ENCODE measurements around the gene TMEM198. TPM values are rescaled to one million over a fixed set of nuclear protein-coding genes. Genes with fewer than 3 reads are reported as not detected.

TMEM198 gene
- total and polyA plus RNA-seq, 7 donors = 0.61 to 3.7 (median 2.1) TPM

DNA sequence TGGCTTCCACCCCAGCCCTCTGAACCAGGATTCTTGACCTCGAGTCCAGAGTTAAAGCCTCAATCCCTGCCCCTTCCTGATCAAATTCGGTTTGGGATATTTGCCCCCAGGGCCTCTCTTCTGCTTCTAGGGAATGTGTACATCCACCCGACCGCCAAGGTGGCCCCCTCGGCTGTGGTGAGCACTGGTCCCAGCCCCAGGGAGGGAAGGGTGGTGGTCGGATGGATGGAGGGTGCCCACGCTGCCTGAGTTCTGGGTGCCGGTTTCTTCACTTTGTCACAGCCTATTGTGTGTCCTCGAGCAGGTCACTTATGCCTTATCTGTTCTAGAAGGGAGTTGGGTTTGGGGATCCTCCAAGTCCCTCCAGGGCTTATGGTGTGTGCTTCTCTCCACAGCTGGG lies 38.2 kb upstream of the TMEM198 start:
- Histone ChIP-seq H3K27me3 (ENCODE audit: insufficient read depth in 3 of 3, low read length in 2 of 3) (peaks cover 0 to 7% (median 6%) of the 10 kb centered on the region in 3 donors), H3K4me3 (no peak overlapping the region), H3K36me3 (ENCODE audit: insufficient read depth in 1 of 2, low read depth in 1 of 2) (peaks cover 0 to 48% of the 10 kb centered on the region in 2 donors), H3K4me1 (no peaks in the 10 kb centered on the region), H3K9me3 (no peaks in the 10 kb centered on the region), H3K27ac (no peak overlapping the region)
- DNase-seq = no peak
- intact Hi-C loops (cut with DNase I) = no loop called here
- 92 to 93% (median 92%) methylated on average over 9 of the region's 9 CpGs for WGBS, 3 donors
- TF ChIP-seq, protein P1, sequence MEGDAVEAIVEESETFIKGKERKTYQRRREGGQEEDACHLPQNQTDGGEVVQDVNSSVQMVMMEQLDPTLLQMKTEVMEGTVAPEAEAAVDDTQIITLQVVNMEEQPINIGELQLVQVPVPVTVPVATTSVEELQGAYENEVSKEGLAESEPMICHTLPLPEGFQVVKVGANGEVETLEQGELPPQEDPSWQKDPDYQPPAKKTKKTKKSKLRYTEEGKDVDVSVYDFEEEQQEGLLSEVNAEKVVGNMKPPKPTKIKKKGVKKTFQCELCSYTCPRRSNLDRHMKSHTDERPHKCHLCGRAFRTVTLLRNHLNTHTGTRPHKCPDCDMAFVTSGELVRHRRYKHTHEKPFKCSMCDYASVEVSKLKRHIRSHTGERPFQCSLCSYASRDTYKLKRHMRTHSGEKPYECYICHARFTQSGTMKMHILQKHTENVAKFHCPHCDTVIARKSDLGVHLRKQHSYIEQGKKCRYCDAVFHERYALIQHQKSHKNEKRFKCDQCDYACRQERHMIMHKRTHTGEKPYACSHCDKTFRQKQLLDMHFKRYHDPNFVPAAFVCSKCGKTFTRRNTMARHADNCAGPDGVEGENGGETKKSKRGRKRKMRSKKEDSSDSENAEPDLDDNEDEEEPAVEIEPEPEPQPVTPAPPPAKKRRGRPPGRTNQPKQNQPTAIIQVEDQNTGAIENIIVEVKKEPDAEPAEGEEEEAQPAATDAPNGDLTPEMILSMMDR (IDR thresholded peaks at IDR 0.05) = no peak
- ATAC-seq = no peak

DNA sequence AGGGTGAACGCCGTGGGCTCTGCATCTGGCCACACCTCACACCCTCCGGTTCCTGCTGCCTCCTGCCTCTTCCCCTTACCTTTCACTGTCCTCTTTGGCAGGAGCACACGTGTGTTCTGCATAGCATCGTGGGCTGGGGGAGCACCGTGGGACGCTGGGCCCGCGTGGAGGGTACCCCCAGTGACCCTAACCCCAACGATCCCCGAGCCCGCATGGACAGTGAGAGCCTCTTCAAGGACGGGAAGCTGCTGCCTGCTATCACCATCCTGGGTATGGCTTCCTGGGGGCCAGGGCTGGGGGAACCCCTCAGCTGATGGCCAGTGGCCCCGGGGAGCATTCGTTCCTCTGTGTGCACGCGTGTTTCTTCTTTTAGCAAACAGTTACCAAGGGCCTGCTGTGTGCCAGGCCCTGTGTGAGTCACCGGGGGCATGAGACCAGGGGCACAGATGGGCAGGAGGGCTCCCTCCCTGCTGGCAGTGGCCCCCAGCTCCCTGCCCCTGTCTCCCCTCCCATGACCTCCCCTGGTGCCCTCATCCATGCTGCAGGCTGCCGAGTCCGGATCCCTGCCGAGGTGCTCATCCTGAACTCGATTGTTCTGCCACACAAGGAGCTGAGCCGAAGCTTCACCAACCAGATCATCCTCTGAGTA lies 37.6 kb upstream of the TMEM198 start:
- H3K36me3 ChIP-seq (ENCODE audit: insufficient read depth in 1 of 2, low read depth in 1 of 2) = peaks cover 0 to 47% of the 10 kb centered on the region in 2 donors
- intact Hi-C loops (cut with DNase I) = no loop called here
- H3K9me3 ChIP-seq = no peaks in the 10 kb centered on the region
- no peak overlapping the region for H3K27ac ChIP-seq
- DNase-seq = no peak
- H3K27me3 ChIP-seq (ENCODE audit: insufficient read depth in 3 of 3, low read length in 2 of 3) = peaks cover 0 to 13% (median 6%) of the 10 kb centered on the region in 3 donors
- WGBS, 3 donors = 65 to 72% (median 72%) methylated on average over 22 to 23 of the region's 23 CpGs
- H3K4me1 ChIP-seq = no peaks in the 10 kb centered on the region
- ATAC-seq = no peak
- H3K4me3 ChIP-seq = no peak overlapping the region
- TF ChIP-seq, protein P1 (IDR thresholded peaks at IDR 0.05) = no peak

DNA sequence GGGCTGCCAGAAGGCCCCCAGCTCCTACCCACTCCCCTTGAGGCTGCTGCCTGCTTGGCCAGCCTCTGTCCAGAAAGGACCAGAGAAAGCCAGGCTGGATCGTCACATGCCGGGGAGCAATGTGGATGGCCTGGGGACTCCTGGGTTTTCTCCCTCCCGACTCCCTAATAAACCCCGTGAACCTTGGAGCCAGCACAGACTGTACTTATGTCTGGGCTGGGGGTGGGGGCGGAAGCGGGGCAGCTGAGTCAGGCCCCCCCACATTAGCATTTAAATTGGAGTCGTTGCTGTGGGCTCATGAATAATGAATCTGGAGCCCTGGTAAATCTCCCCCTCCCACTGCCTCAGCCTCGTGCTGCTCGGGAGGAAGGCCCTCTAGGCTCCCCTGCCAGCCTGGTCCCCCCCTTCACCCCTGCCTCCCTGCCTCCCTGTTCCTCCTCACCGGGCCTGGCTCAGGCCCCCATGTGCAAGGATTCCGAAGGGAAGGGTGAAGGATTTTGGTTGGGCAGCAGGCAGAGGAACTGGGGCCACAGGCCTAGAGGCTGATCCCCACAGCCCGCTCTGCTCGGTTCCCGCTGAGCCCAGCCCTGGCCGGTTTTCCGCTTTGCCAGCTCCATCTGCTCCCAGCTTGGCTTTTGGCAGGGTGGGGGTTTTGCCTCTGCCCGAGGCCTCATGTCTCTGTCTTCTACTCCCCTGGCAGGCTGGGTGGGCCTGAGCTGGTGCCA lies 36.9 kb upstream of the TMEM198 start:
- Histone ChIP-seq H3K9me3 (no peaks in the 10 kb centered on the region), H3K27me3 (ENCODE audit: insufficient read depth in 3 of 3, low read length in 2 of 3) (peaks cover 0 to 16% (median 7%) of the 10 kb centered on the region in 3 donors), H3K36me3 (ENCODE audit: insufficient read depth in 1 of 2, low read depth in 1 of 2) (peaks cover 0 to 41% of the 10 kb centered on the region in 2 donors)

DNA sequence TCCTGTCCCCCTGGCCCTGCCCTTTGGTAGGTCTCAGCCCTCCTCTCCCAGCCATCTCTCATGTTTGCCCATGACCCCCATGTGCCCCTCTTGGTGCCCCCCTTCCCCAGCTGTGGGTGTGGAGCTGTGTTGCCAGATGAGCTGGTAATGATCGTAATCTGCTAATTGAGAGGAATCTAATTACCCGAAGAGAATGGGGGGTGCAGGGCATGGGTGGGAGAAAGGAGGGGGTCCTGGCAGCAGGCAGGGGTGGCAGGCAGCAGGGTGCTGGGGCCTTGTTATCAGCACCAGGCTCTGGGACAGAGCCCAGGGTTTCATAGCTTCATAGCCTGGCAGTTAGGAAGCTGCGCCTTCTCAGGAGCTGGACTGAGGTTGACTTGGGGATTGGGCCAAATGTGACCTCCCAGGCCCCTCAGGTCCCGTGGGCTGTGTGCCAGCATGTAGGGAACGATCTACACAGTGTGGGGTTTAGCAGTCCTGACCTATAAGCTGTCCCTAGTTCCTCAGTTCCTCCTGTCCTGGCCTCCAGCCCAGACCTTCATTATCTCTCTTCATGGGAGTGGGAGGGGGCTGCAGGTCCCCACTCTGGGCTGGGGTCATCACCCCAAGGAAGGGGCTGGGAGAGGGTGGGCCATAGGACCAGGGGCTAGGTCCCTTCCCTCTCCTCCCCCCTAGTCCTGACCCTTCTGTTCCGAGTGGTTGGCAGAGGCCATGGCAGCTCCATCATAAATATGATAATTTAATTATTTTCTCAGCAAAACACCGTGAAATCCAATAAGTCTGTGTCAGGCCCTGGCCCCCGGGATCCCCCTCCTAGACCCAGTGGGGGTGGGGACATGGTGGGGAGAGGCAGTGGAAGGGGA lies 36.0 kb upstream of the TMEM198 start:
- ATAC-seq (no peak), DNase-seq (no peak)
- Histone ChIP-seq H3K27me3 (ENCODE audit: insufficient read depth in 3 of 3, low read length in 2 of 3) (peaks cover 0 to 24% (median 10%) of the 10 kb centered on the region in 3 donors), H3K9me3 (no peaks in the 10 kb centered on the region), H3K36me3 (ENCODE audit: insufficient read depth in 1 of 2, low read depth in 1 of 2) (peaks cover 0 to 32% of the 10 kb centered on the region in 2 donors), H3K4me3 (no peak overlapping the region), H3K27ac (no peak overlapping the region), H3K4me1 (no peaks in the 10 kb centered on the region)
- 47 to 53% (median 53%) methylated on average over 8 of the region's 8 CpGs for WGBS, 3 donors
- intact Hi-C loops (cut with DNase I) = no loop called here
- TF ChIP-seq, protein P1 (IDR thresholded peaks at IDR 0.05) = no peak

More for the DNA sequence above, 36.9 kb upstream of the TMEM198 start:
- WGBS, 3 donors = 70 to 76% (median 73%) methylated on average over 17 of the region's 17 CpGs
- Histone ChIP-seq H3K27ac (no peak overlapping the region), H3K4me1 (no peaks in the 10 kb centered on the region), H3K4me3 (no peak overlapping the region)
- TF ChIP-seq, protein P1 (IDR thresholded peaks at IDR 0.05) = no peak
- ATAC-seq = no peak
- intact Hi-C loops (cut with DNase I) = no loop called here
- no peak for DNase-seq

Measured in psoas muscle (tissue), 8 donors.